HCT116 (cell line): ENCODE measurements around the gene TEX2. TPM values are rescaled to one million over a fixed set of nuclear protein-coding genes. Genes with fewer than 3 reads are reported as not detected.

Source experiments
- ATAC-seq: fragments of 200-7000 bp; cut with Tn5 transposase; 2 replicates; pipeline ENCODE4 v1.9.1; 2020; ENCODE audit warnings: mild to moderate bottlenecking, moderate library complexity
- BruUV-seq: library from RNA; stranded (reverse); fragments of 400-500 nt; replicated peaks from 2 replicates; lab custom pipeline; 2021; lab: Mats Ljungman, UMichigan
- CTCF ChIA-PET: fragments of 300-600 bp; sonication (Branson Sonifier 250); formaldehyde crosslinking; loops from one replicate; lab custom pipeline; 2021; ENCODE audit warnings: antibody characterized with exemption; lab: Charles Lee
- POLR2A ChIA-PET: fragments of 300-600, 350-600 bp; sonication (Branson Sonifier 250); formaldehyde crosslinking; loops from one replicate; lab custom pipeline; 2021; ENCODE audit warnings: antibody characterized with exemption; lab: Charles Lee
- RAD21 ChIA-PET, 2 experiments: fragments of 300-600 bp; sonication (Branson Sonifier 250); formaldehyde crosslinking; loops; one replicate each; lab custom pipeline; 2023; ENCODE audit warnings: low total read pairs in 2 of 2; ENCODE audit not compliant: uncharacterized antibody in 2 of 2, unreplicated experiment in 2 of 2, low non-redundant PET in 1 of 2; lab: Charles Lee
- DNase-seq: peaks from one replicate; pipeline ENCODE4 v3.0.0-alpha.2; 2010; ENCODE audit warnings: low read depth, low spot score
- H2AFZ ChIP-seq: fragments of 200-600 bp; shearing (Covaris generic), sonication (generic); 2 replicates; pipeline ENCODE4 v1.6.1; 2017; ENCODE audit warnings: low read depth, mixed run types, mixed read lengths, antibody characterized with exemption, low read length; ENCODE audit not compliant: poor library complexity, severe bottlenecking
- H3K27ac ChIP-seq: 2 replicates; pipeline ENCODE4 v1.5.1; 2012; ENCODE audit warnings: low read depth, low read length
- H3K27me3 ChIP-seq: fragments of 200-600 bp; sonication (generic); 2 replicates; pipeline ENCODE4 v1.6.1; 2016; ENCODE audit warnings: mixed run types, low read length, mixed read lengths; ENCODE audit not compliant: insufficient read depth
- H3K36me3 ChIP-seq, 2 experiments: fragments of 200-500 bp in 1 of 2; fragments of 200-600 bp in 1 of 2; sonication (Bioruptor generic) in 1 of 2; sonication (generic) in 1 of 2; 2 replicates each; pipeline versions ENCODE4 v1.5.1 to v1.6.1; 2014 to 2016; ENCODE audit warnings: low read length in 2 of 2, inconsistent platforms in 1 of 2, mixed read lengths in 1 of 2, mixed run types in 1 of 2; ENCODE audit not compliant: insufficient read depth in 2 of 2, control insufficient read depth in 1 of 2
- H3K4me1 ChIP-seq, 2 experiments: fragments of 200-600 bp in 1 of 2; sonication (generic) in 1 of 2; 2 replicates each; pipeline versions ENCODE4 v1.5.1 to v1.6.1; 2012 to 2017; ENCODE audit warnings: low read length in 2 of 2, inconsistent platforms in 1 of 2, mild to moderate bottlenecking in 1 of 2, mixed read lengths in 1 of 2, mixed run types in 1 of 2, moderate library complexity in 1 of 2; ENCODE audit not compliant: insufficient read depth in 2 of 2, control insufficient read depth in 1 of 2
- H3K4me2 ChIP-seq: fragments of 200-600 bp; sonication (generic); 2 replicates; pipeline ENCODE4 v1.6.1; 2017; ENCODE audit warnings: mixed run types, low read length, mixed read lengths
- H3K4me3 ChIP-seq, 2 experiments: fragments of 200-600 bp in 1 of 2; sonication (generic) in 1 of 2; replicated peaks in 1 of 2; 2 replicates each; pipeline ENCODE4 v1.5.1; 2011 to 2016; ENCODE audit warnings: low read length in 2 of 2, control low read depth in 1 of 2, low read depth in 1 of 2, mild to moderate bottlenecking in 1 of 2, mixed read lengths in 1 of 2, mixed run types in 1 of 2
- H3K79me2 ChIP-seq: fragments of 200-600 bp; sonication (generic); 2 replicates; pipeline ENCODE4 v1.6.1; 2017; ENCODE audit warnings: mild to moderate bottlenecking, mixed run types, low read length, moderate library complexity, mixed read lengths; ENCODE audit not compliant: insufficient read depth
- H3K9ac ChIP-seq: fragments of 200-600 bp; sonication (generic); 2 replicates; pipeline ENCODE4 v1.6.1; 2016; ENCODE audit warnings: low read length, mixed read lengths
- H3K9me2 ChIP-seq: fragments of 200-600 bp; sonication (generic), shearing (Covaris generic); 2 replicates; pipeline ENCODE4 v1.6.1; 2017; ENCODE audit warnings: mixed run types, mild to moderate bottlenecking, moderate library complexity; ENCODE audit not compliant: insufficient read depth
- H3K9me3 ChIP-seq, 2 experiments: fragments of 200-500 bp in 1 of 2; fragments of 200-600 bp in 1 of 2; sonication (Bioruptor generic) in 1 of 2; sonication (generic) in 1 of 2; 2 replicates each; pipeline ENCODE4 v1.6.1; 2014 to 2017; ENCODE audit warnings: low read length in 2 of 2, mixed read lengths in 2 of 2, inconsistent platforms in 1 of 2, low read depth in 1 of 2, mild to moderate bottlenecking in 1 of 2, mixed run types in 1 of 2, moderate library complexity in 1 of 2; ENCODE audit not compliant: control insufficient read depth in 1 of 2, insufficient read depth in 1 of 2
- H4K20me1 ChIP-seq: fragments of 200-600 bp; sonication (generic), shearing (Covaris generic); 2 replicates; pipeline ENCODE4 v1.6.1; 2017; ENCODE audit warnings: mixed run types, mild to moderate bottlenecking, moderate library complexity; ENCODE audit not compliant: insufficient read depth
- CEBPB ChIP-seq: IDR thresholded peaks from 2 replicates; pipeline ENCODE4 v1.6.1; 2012; ENCODE audit warnings: low read depth
- ELF1 ChIP-seq: IDR thresholded peaks from 2 replicates; pipeline ENCODE4 v1.6.1; 2012; ENCODE audit warnings: low read depth, borderline replicate concordance
- EZH2phosphoT487 ChIP-seq: fragments of 200-600 bp; IDR thresholded peaks from 2 replicates; pipeline ENCODE4 v1.6.1; 2018; ENCODE audit warnings: antibody characterized with exemption, borderline replicate concordance
- JUND ChIP-seq: IDR thresholded peaks from 2 replicates; pipeline ENCODE4 v1.6.1; 2012
- POLR2A ChIP-seq: IDR thresholded peaks from 2 replicates; pipeline ENCODE4 v1.7.0; 2011; ENCODE audit warnings: borderline replicate concordance; ENCODE audit not compliant: insufficient read depth, insufficient read length; ENCODE audit errors: extremely low read depth
- POLR2AphosphoS5 ChIP-seq: IDR thresholded peaks from 2 replicates; pipeline ENCODE4 v1.6.1; 2011; ENCODE audit warnings: mild to moderate bottlenecking, low read depth, low read length, moderate library complexity
- RAD21 ChIP-seq: IDR thresholded peaks from 2 replicates; pipeline ENCODE4 v1.6.1; 2012; ENCODE audit warnings: low read depth, mild to moderate bottlenecking
- SP1 ChIP-seq: IDR thresholded peaks from 2 replicates; pipeline ENCODE4 v1.6.1; 2012; ENCODE audit warnings: low read depth
- SRF ChIP-seq: IDR thresholded peaks from 2 replicates; pipeline ENCODE4 v1.6.1; 2012; ENCODE audit warnings: low read depth
- TCF7L2 ChIP-seq: IDR thresholded peaks from 2 replicates; pipeline ENCODE4 v1.7.0; 2011; ENCODE audit warnings: borderline replicate concordance, inconsistent platforms; ENCODE audit not compliant: insufficient read depth, insufficient read length; ENCODE audit errors: extremely low read depth
- YY1 ChIP-seq: IDR thresholded peaks from 2 replicates; pipeline ENCODE4 v1.6.1; 2011; ENCODE audit warnings: low read length, low read depth, moderate library complexity, mild to moderate bottlenecking; ENCODE audit not compliant: insufficient replicate concordance; ENCODE audit errors: extremely low read depth
- ZNF274 ChIP-seq: fragments of 200-500 bp; sonication (Bioruptor generic); IDR thresholded peaks from 2 replicates; pipeline ENCODE4 v1.6.1; 2014; ENCODE audit warnings: mild to moderate bottlenecking, low read depth, low read length, inconsistent platforms
- intact Hi-C: fragments of 100-400 bp; cut with micrococcal nuclease; formaldehyde crosslinking; loops from 2 replicates; pipeline ENCODE4 v1.10.0; 2022
- total RNA-seq: library from RNA; stranded (reverse); gene quantifications from one replicate; pipeline ENCODE4 v1.2.1, GENCODE V29; 2021; ENCODE audit not compliant: unreplicated experiment
- TF ChIP-seq, protein P1 (sequence below): IDR thresholded peaks from 2 replicates; pipeline ENCODE4 v1.6.1; 2012

Gene TEX2
- total RNA-seq, 1 experiment from 2014 or later, result 24.6 TPM

DNA sequence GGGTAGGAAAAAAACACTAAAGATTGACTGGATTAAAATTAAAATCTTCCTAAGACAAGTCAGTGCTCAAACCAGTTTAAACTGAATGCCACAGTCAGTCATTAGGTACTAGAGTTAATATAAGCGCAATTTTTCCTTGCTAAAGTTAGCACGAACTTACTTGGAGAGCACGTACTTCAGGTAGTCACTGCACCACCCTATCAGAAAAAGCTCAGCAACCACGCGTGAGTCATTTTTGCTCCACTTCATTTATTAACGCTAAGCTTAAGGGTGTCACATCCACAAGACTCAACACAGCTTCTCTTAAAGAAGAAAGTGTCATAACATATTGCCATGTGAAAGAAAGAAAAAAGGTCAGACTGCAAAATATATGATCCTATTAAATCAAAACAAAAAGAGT lies 53.1 kb downstream of the TEX2 start:
- no peak for DNase-seq
- Histone ChIP-seq H2AFZ (no peak overlapping the region), H3K4me2 (no peak overlapping the region), H3K27ac (no peak overlapping the region), H3K36me3 (peaks cover 0 to 4% of the 10 kb centered on the region in 2 experiments; a peak in 1 of 4 replicates), H3K4me3 (no peak overlapping the region), H3K27me3 (no peaks in the 10 kb centered on the region), H4K20me1 (no peaks in the 10 kb centered on the region), H3K4me1 (no peaks in the 10 kb centered on the region), H3K9me2 (no peaks in the 10 kb centered on the region), H3K9me3 (no peaks in the 10 kb centered on the region), H3K79me2 (peaks cover 25% of the 10 kb centered on the region), H3K9ac (no peak overlapping the region)
- TF ChIP-seq CEBPB (no peak), RAD21 (no peak), ZNF274 (no peak), ELF1 (no peak), POLR2A (no peak), YY1 (no peak), EZH2phosphoT487 (no peak), TCF7L2 (no peak), JUND (no peak), SRF (no peak), POLR2AphosphoS5 (no peak), SP1 (no peak)
- TF ChIP-seq, protein P1, sequence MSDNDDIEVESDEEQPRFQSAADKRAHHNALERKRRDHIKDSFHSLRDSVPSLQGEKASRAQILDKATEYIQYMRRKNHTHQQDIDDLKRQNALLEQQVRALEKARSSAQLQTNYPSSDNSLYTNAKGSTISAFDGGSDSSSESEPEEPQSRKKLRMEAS, result no peak
- ChIA-PET POLR2A (no interaction called here), RAD21 (no interaction called here), CTCF (no interaction called here)
- intact Hi-C loops, result no loop called here
- BruUV-seq, result no TSS peak
- no peak for ATAC-seq
